ENCODE data around the gene CHST11.
A peak's percentile ranks its signal among the peaks of the same experiment; 100 is the strongest.

Gene CHST11

DNA sequence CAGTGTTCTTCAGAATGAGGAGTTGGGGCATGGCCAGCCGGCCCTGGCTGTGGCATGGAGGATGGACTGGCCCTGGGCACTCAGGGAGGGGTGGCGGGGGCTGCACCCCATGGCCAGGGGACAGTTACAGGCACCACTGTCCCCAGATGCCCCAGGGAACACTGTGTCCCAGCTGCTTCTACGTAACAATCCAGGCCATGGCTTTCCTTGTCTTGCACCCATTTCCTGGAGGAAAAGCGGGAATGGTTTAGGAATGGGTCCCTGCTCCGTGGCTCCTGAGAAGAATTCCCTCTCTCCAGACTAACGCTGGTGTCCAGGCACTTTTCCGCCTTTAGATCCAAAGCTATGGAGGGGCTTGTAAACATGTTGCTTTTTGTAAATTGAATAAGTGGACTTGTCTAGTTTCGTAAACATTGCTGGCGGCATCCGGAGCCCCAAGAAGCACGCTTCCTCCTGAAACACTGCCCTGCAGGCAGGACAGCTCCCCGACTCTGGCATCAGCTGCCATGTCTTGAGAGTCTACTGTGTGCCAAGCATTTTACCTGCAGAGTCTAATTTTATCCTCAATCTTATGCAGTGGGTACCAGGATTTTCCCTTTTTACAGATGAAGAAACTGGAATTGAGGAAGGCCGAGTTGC, 263.1 kb downstream of the CHST11 start:
- Histone ChIP-seq H3K4me1 (ENCODE audit: control insufficient read depth, low read length) (peaks cover 56% of the 10 kb centered on the region), H3K4me3 (ENCODE audit: low read length) (peak overlapping the region; percentile 58), H4K20me1 (ENCODE audit: control insufficient read depth, insufficient read depth, low read depth, low read length) (no peaks in the 10 kb centered on the region)

DNA sequence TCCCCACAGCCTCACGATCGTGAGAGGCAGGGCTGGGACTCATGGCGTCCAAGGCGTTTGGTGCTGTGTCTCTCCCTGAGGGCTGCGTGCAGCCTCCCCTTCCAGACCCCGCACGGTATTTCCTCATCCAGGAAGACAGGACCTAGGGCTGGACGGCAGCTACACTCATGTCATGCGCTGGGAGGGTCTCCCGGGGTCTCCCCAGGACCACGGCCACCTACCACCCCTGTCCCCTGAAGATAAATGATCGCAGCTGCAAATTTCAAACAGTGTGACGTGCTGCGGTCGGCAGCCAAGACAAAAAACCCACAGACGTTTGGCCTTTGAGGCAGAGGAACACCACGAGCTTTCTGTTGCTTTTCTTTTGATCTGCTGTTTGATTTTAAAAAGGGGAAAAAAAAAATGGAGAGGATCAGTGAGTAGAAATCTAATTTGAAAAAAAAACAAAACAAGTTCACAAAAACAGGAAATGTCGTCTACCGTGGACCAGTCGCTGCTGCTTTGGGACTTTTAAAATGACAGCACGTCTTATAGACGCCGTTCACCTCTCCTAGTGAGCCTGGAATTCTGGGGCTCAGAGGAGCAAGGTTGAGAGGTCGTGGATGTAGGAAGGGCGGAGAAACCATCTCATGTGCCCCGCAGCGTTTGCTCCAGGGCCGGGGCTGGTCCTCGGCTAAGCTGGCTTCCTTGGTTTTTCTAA, 263.7 kb downstream of the CHST11 start:
- Histone ChIP-seq H3K79me2 (ENCODE audit: control insufficient read depth, low read length) (no peaks in the 10 kb centered on the region), H3F3A (ENCODE audit: control insufficient read depth, insufficient read depth) (no peaks in the 10 kb centered on the region; the same call in 1 of the 2 replicates), H3K27ac (ENCODE audit: low read depth, low read length) (peak overlapping the region; percentile 54), H3K9me2 (replicated peaks; ENCODE audit: control insufficient read depth, low read length) (no peaks in the 10 kb centered on the region), H3K4me3 (ENCODE audit: low read length) (peak overlapping the region; percentile 58), H3K27me3 (ENCODE audit: control insufficient read depth, low read length) (no peaks in the 10 kb centered on the region), H3K36me3 (ENCODE audit: control insufficient read depth, low read length) (no peaks in the 10 kb centered on the region), H3K4me1 (ENCODE audit: control insufficient read depth, low read length) (peaks cover 54% of the 10 kb centered on the region), H3K9me3 (ENCODE audit: control insufficient read depth, insufficient read depth, low read length) (no peaks in the 10 kb centered on the region), H3K4me2 (ENCODE audit: low read length) (peak overlapping the region; percentile 74), H4K20me1 (ENCODE audit: control insufficient read depth, insufficient read depth, low read depth, low read length) (no peaks in the 10 kb centered on the region)
- TF ChIP-seq EZH2phosphoT487 (IDR thresholded peaks at IDR 0.05; ENCODE audit: borderline replicate concordance, low read length), result no peak
- TF ChIP-seq, protein P1, sequence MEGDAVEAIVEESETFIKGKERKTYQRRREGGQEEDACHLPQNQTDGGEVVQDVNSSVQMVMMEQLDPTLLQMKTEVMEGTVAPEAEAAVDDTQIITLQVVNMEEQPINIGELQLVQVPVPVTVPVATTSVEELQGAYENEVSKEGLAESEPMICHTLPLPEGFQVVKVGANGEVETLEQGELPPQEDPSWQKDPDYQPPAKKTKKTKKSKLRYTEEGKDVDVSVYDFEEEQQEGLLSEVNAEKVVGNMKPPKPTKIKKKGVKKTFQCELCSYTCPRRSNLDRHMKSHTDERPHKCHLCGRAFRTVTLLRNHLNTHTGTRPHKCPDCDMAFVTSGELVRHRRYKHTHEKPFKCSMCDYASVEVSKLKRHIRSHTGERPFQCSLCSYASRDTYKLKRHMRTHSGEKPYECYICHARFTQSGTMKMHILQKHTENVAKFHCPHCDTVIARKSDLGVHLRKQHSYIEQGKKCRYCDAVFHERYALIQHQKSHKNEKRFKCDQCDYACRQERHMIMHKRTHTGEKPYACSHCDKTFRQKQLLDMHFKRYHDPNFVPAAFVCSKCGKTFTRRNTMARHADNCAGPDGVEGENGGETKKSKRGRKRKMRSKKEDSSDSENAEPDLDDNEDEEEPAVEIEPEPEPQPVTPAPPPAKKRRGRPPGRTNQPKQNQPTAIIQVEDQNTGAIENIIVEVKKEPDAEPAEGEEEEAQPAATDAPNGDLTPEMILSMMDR (IDR thresholded peaks at IDR 0.05; ENCODE audit: low read depth, low read length, poor library complexity, severe bottlenecking), result no peak

More for the DNA sequence above, 263.1 kb downstream of the CHST11 start:
- no peak for TF ChIP-seq EZH2phosphoT487 (IDR thresholded peaks at IDR 0.05; ENCODE audit: borderline replicate concordance, low read length)
- TF ChIP-seq, protein P1 (IDR thresholded peaks at IDR 0.05; ENCODE audit: low read depth, low read length, poor library complexity, severe bottlenecking), result no peak
- no peaks in the 10 kb centered on the region; the same call in 1 of the 2 replicates for H3F3A ChIP-seq (ENCODE audit: control insufficient read depth, insufficient read depth)
- no peaks in the 10 kb centered on the region for H3K79me2 ChIP-seq (ENCODE audit: control insufficient read depth, low read length)
- H3K27me3 ChIP-seq (ENCODE audit: control insufficient read depth, low read length), result no peaks in the 10 kb centered on the region
- H3K4me2 ChIP-seq (ENCODE audit: low read length), result peak overlapping the region; percentile 74
- H3K9me2 ChIP-seq (replicated peaks; ENCODE audit: control insufficient read depth, low read length), result no peaks in the 10 kb centered on the region
- H3K36me3 ChIP-seq (ENCODE audit: control insufficient read depth, low read length), result no peaks in the 10 kb centered on the region
- H3K9me3 ChIP-seq (ENCODE audit: control insufficient read depth, insufficient read depth, low read length), result no peaks in the 10 kb centered on the region
- peak overlapping the region; percentile 54; the same call in 1 of the 2 replicates for H3K27ac ChIP-seq (ENCODE audit: low read depth, low read length)

DNA sequence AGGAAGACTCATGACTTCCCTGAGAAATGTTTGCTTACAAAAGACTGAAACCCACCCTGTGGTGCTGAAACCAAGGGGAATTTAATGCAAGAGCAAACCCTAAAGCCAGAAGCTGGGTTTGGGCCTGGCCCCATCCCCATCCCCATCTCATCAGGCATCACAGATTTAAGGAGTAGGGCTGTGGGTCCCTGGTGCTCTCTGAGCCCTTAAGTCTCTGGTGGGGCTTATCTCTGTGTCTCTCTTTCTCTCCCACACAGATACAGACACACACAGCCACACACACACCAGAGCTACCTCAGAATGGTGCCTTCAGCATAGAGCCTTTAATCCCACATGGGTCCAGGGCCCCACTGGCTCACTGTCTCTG, 264.3 kb downstream of the CHST11 start:
- H3F3A ChIP-seq (ENCODE audit: control insufficient read depth, insufficient read depth), result no peaks in the 10 kb centered on the region; the same call in 1 of the 2 replicates
- H3K36me3 ChIP-seq (ENCODE audit: control insufficient read depth, low read length), result no peaks in the 10 kb centered on the region
- peak overlapping the region; percentile 54 for H3K27ac ChIP-seq (ENCODE audit: low read depth, low read length)
- peak overlapping the region; percentile 74 for H3K4me2 ChIP-seq (ENCODE audit: low read length)
- no peaks in the 10 kb centered on the region for H3K27me3 ChIP-seq (ENCODE audit: control insufficient read depth, low read length)
- peaks cover 49% of the 10 kb centered on the region for H3K4me1 ChIP-seq (ENCODE audit: control insufficient read depth, low read length)
- peak overlapping the region; percentile 58 for H3K4me3 ChIP-seq (ENCODE audit: low read length)
- H3K79me2 ChIP-seq (ENCODE audit: control insufficient read depth, low read length), result no peaks in the 10 kb centered on the region
- no peaks in the 10 kb centered on the region for H4K20me1 ChIP-seq (ENCODE audit: control insufficient read depth, insufficient read depth, low read depth, low read length)
- H3K9me2 ChIP-seq (replicated peaks; ENCODE audit: control insufficient read depth, low read length), result no peaks in the 10 kb centered on the region
- H3K9me3 ChIP-seq (ENCODE audit: control insufficient read depth, insufficient read depth, low read length), result no peaks in the 10 kb centered on the region
- TF ChIP-seq EZH2phosphoT487 (IDR thresholded peaks at IDR 0.05; ENCODE audit: borderline replicate concordance, low read length), result no peak
- TF ChIP-seq, protein P1 (IDR thresholded peaks at IDR 0.05; ENCODE audit: low read depth, low read length, poor library complexity, severe bottlenecking), result no peak

Measured in DOHH2 (cell line).